HepG2 (cell line): ENCODE results near the gene RTKN2.

ENCODE experiments used
- MYNN ChIP-seq: sonication (generic); formaldehyde crosslinking; IDR thresholded peaks from 2 replicates; pipeline ENCODE4 v1.4.0; 2020; ENCODE audit warnings: mild to moderate bottlenecking, low read depth, missing genetic modification reagents
- NFYB ChIP-seq: sonication (generic); formaldehyde crosslinking; IDR thresholded peaks from 2 replicates; pipeline ENCODE4 v1.4.0; 2020; ENCODE audit warnings: missing genetic modification reagents
- NR2C2 ChIP-seq: sonication (generic); formaldehyde crosslinking; IDR thresholded peaks from 2 replicates; pipeline ENCODE4 v1.4.0; 2020; ENCODE audit warnings: missing genetic modification reagents, mild to moderate bottlenecking, moderate library complexity, borderline replicate concordance
- PHF20 ChIP-seq: sonication (generic); formaldehyde crosslinking; IDR thresholded peaks from 2 replicates; pipeline ENCODE4 v1.5.0; 2020; ENCODE audit warnings: mild to moderate bottlenecking, missing genetic modification reagents
- POLR2A ChIP-seq, 2 experiments: IDR thresholded peaks; 2 replicates each; pipeline ENCODE4 v1.6.1; 2011; ENCODE audit warnings: low read depth in 2 of 2, low read length in 2 of 2, mild to moderate bottlenecking in 1 of 2, moderate library complexity in 1 of 2; ENCODE audit not compliant: insufficient read depth in 1 of 2
- SIN3A ChIP-seq: IDR thresholded peaks from 2 replicates; pipeline ENCODE4 v1.6.1; 2011; ENCODE audit warnings: low read depth, mild to moderate bottlenecking, control low read depth, low read length, borderline replicate concordance
- SMC3 ChIP-seq: IDR thresholded peaks from 2 replicates; pipeline ENCODE4 v1.6.1; 2011; ENCODE audit warnings: low read length, improper control_type of control experiment
- ZNF432 ChIP-seq: sonication (generic); formaldehyde crosslinking; IDR thresholded peaks from 2 replicates; pipeline ENCODE4 v1.5.0; 2020; ENCODE audit warnings: missing genetic modification reagents, mild to moderate bottlenecking, borderline replicate concordance
- TF ChIP-seq, protein P1 (sequence below): sonication (generic); formaldehyde crosslinking; IDR thresholded peaks from 2 replicates; pipeline ENCODE4 v1.4.0; 2020; ENCODE audit warnings: missing genetic modification reagents
- TF ChIP-seq, protein P2 (sequence below): sonication (generic); formaldehyde crosslinking; IDR thresholded peaks from 2 replicates; pipeline ENCODE4 v1.5.1; 2020; ENCODE audit warnings: missing genetic modification reagents, mild to moderate bottlenecking, borderline replicate concordance
- TF ChIP-seq, protein P3 (sequence below): IDR thresholded peaks from 2 replicates; pipeline ENCODE4 v1.6.1; 2016; ENCODE audit warnings: mild to moderate bottlenecking
- TF ChIP-seq, protein P4 (sequence below), 2 experiments: sonication (generic) in 1 of 2; formaldehyde crosslinking in 1 of 2; IDR thresholded peaks; 2 replicates each; pipeline versions ENCODE4 v1.4.0 to v1.6.1; 2018 to 2020; ENCODE audit warnings: missing genetic modification reagents in 2 of 2, borderline replicate concordance in 1 of 2, low read depth in 1 of 2, mild to moderate bottlenecking in 1 of 2, missing biosample characterization in 1 of 2
- TF ChIP-seq, protein P5 (sequence below): sonication (generic); formaldehyde crosslinking; IDR thresholded peaks from 2 replicates; pipeline ENCODE4 v1.4.0; 2020; ENCODE audit warnings: missing genetic modification reagents

DNA sequence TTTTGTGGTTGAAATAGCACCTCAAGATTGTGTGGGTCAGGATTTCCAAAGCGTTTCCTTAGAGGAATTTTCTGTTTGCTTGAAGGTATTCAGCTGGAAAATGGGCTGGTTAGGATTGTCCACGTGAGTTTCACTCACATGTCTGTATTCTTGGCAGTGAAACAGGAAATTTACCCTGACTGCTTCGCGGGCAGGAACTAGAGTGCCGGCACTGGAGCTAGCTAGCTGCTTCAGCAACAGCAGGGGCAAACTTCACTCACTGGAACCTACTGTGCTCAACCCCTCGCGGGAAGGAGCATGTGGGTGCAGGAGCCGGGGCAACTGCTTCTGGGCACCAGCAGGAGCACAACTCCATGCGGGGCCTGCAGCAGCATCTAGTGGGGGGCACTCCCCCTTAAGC, 38.0 kb upstream of the RTKN2 start:
- TF ChIP-seq NFYB (CRISPR knock-in tag) (no peak), MYNN (CRISPR knock-in tag) (no peak), NR2C2 (no peak), SMC3 (no peak), POLR2A (IDR thresholded peaks at IDR 0.05; ENCODE audit: insufficient read depth in 1 of 2, low read depth in 2 of 2, low read length in 2 of 2) (no peak), ZNF432 (CRISPR knock-in tag) (no peak), PHF20 (CRISPR knock-in tag) (no peak), SIN3A (no peak)
- TF ChIP-seq, protein P1, sequence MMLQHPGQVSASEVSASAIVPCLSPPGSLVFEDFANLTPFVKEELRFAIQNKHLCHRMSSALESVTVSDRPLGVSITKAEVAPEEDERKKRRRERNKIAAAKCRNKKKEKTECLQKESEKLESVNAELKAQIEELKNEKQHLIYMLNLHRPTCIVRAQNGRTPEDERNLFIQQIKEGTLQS (CRISPR knock-in tag), result no peak
- TF ChIP-seq, protein P2, sequence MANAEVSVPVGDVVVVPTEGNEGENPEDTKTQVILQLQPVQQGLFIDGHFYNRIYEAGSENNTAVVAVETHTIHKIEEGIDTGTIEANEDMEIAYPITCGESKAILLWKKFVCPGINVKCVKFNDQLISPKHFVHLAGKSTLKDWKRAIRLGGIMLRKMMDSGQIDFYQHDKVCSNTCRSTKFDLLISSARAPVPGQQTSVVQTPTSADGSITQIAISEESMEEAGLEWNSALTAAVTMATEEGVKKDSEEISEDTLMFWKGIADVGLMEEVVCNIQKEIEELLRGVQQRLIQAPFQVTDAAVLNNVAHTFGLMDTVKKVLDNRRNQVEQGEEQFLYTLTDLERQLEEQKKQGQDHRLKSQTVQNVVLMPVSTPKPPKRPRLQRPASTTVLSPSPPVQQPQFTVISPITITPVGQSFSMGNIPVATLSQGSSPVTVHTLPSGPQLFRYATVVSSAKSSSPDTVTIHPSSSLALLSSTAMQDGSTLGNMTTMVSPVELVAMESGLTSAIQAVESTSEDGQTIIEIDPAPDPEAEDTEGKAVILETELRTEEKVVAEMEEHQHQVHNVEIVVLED (CRISPR knock-in tag), result no peak
- TF ChIP-seq, protein P3, sequence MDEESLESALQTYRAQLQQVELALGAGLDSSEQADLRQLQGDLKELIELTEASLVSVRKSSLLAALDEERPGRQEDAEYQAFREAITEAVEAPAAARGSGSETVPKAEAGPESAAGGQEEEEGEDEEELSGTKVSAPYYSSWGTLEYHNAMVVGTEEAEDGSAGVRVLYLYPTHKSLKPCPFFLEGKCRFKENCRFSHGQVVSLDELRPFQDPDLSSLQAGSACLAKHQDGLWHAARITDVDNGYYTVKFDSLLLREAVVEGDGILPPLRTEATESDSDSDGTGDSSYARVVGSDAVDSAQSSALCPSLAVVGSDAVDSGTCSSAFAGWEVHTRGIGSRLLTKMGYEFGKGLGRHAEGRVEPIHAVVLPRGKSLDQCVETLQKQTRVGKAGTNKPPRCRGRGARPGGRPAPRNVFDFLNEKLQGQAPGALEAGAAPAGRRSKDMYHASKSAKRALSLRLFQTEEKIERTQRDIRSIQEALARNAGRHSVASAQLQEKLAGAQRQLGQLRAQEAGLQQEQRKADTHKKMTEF (CRISPR knock-in tag), result no peak
- TF ChIP-seq, protein P4, sequence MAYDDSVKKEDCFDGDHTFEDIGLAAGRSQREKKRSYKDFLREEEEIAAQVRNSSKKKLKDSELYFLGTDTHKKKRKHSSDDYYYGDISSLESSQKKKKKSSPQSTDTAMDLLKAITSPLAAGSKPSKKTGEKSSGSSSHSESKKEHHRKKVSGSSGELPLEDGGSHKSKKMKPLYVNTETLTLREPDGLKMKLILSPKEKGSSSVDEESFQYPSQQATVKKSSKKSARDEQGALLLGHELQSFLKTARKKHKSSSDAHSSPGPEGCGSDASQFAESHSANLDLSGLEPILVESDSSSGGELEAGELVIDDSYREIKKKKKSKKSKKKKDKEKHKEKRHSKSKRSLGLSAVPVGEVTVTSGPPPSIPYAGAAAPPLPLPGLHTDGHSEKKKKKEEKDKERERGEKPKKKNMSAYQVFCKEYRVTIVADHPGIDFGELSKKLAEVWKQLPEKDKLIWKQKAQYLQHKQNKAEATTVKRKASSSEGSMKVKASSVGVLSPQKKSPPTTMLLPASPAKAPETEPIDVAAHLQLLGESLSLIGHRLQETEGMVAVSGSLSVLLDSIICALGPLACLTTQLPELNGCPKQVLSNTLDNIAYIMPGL (CRISPR knock-in tag; IDR thresholded peaks at IDR 0.05; ENCODE audit: borderline replicate concordance in 1 of 2, low read depth in 1 of 2), result no peak
- TF ChIP-seq, protein P5, sequence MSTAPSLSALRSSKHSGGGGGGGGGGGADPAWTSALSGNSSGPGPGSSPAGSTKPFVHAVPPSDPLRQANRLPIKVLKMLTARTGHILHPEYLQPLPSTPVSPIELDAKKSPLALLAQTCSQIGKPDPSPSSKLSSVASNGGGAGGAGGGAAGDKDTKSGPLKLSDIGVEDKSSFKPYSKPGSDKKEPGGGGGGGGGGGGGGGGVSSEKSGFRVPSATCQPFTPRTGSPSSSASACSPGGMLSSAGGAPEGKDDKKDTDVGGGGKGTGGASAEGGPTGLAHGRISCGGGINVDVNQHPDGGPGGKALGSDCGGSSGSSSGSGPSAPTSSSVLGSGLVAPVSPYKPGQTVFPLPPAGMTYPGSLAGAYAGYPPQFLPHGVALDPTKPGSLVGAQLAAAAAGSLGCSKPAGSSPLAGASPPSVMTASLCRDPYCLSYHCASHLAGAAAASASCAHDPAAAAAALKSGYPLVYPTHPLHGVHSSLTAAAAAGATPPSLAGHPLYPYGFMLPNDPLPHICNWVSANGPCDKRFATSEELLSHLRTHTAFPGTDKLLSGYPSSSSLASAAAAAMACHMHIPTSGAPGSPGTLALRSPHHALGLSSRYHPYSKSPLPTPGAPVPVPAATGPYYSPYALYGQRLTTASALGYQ (CRISPR knock-in tag), result no peak
